ENCODE results near the gene SLC36A2.

The SLC36A2 gene

DNA sequence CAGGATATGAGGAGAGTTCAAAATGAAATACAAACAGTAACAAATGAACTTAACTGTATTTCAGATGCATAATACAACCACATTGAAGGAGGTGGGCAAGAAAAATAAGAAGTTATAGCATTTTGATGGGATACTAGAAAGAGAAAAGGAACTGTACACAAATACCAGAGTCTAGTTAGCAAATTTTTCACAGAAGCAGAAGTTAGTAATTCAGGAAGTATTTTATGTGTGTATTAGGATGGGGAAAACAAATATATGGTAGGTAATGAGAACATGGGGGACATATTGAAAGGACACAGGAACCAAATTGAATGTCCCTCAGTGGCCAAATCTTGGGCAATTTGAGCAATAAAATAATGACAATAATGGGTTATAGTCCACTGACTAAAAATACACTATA is 76.0 kb downstream of the SLC36A2 start:
- no peak overlapping the region for H3K4me3 ChIP-seq (ENCODE audit: low read depth in 1 of 2, low read length in 2 of 2)
- no peaks in the 10 kb centered on the region for H3K27me3 ChIP-seq (ENCODE audit: control insufficient read depth in 1 of 2, insufficient read depth in 2 of 2, low read length in 2 of 2)
- peaks cover 8 to 27% of the 10 kb centered on the region in 2 donors for H3K36me3 ChIP-seq (ENCODE audit: control insufficient read depth in 1 of 2, insufficient read depth in 2 of 2, low read length in 2 of 2)

DNA sequence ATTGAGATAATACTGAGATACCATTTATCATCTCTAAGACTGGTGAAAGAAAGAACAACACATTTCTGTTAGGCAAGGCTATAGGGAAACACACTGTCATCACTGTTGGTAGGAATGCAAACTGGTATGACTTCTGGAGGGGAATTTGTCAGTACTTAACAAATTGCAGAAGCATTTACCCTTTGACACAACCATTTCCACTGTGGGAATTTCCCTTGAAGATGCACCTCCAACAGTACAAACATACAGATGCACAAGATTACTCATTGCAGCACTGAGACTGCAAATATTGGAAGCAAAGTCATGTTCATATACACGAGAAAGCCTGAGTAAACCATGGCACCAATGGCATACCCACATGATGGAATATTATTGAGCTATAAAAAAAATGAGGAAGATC is 76.8 kb downstream of the SLC36A2 start:
- H3K4me1 ChIP-seq (ENCODE audit: control insufficient read depth in 1 of 2, insufficient read depth in 2 of 2, low read length in 2 of 2), result no peaks in the 10 kb centered on the region
- H3K27ac ChIP-seq (ENCODE audit: low read depth, low read length), result no peak overlapping the region
- peaks cover 8 to 32% of the 10 kb centered on the region in 2 donors for H3K36me3 ChIP-seq (ENCODE audit: control insufficient read depth in 1 of 2, insufficient read depth in 2 of 2, low read length in 2 of 2)
- no peaks in the 10 kb centered on the region for H3K9me3 ChIP-seq (ENCODE audit: control insufficient read depth in 1 of 2, low read length in 2 of 2)
- H3K9ac ChIP-seq (ENCODE audit: low read depth in 1 of 2, low read length in 2 of 2), result no peak overlapping the region
- no peak overlapping the region for H3K4me3 ChIP-seq (ENCODE audit: low read depth in 1 of 2, low read length in 2 of 2)
- H3K27me3 ChIP-seq (ENCODE audit: control insufficient read depth in 1 of 2, insufficient read depth in 2 of 2, low read length in 2 of 2), result no peaks in the 10 kb centered on the region

More for the DNA sequence above, 76.0 kb downstream of the SLC36A2 start:
- Histone ChIP-seq H3K27ac (ENCODE audit: low read depth, low read length) (no peak overlapping the region), H3K9me3 (ENCODE audit: control insufficient read depth in 1 of 2, low read length in 2 of 2) (no peaks in the 10 kb centered on the region), H3K4me1 (ENCODE audit: control insufficient read depth in 1 of 2, insufficient read depth in 2 of 2, low read length in 2 of 2) (no peaks in the 10 kb centered on the region), H3K9ac (ENCODE audit: low read depth in 1 of 2, low read length in 2 of 2) (no peak overlapping the region)

DNA sequence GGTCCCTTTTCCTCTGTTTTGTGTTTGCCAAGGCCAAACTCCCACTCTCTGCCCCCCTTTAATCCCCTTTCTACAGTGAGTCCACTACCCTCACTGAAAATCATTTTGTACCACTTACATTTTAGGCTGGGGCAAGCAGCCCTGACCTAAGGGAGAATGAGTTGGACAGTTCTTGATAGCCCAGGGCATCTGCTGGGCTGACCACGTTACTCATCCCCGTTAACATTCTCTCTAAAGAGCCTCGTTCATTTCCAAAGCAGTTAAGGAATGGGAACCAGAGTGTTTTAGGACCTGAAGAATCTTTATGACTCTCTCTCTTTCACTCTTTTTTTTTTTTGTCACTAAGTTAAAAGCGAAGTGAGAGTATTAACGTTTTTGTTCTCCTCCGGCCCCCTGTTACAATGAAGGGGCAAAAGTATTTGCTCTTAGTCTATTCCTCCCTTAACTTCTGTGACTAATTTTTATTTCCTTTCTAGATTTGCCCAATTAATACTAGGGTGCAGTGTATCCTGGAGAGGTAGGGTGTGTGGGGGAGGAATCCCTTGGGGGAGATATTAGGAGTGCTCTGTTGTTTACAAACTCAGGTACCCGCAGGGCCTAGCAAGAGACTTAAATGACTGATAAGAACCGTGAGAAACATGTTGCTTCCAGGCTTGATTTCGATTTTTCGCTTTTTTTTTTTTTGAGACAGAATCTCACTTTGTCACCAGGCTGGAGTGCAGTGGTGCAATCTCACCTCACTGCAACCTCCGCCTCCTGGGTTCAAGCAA is 79.7 kb downstream of the SLC36A2 start:
- no peak overlapping the region for H3K4me3 ChIP-seq (ENCODE audit: low read depth in 1 of 2, low read length in 2 of 2)
- H3K4me1 ChIP-seq (ENCODE audit: control insufficient read depth in 1 of 2, insufficient read depth in 2 of 2, low read length in 2 of 2), result peaks cover 0 to 7% of the 10 kb centered on the region in 2 donors
- H3K27me3 ChIP-seq (ENCODE audit: control insufficient read depth in 1 of 2, insufficient read depth in 2 of 2, low read length in 2 of 2), result no peaks in the 10 kb centered on the region
- no peak overlapping the region for H3K27ac ChIP-seq (ENCODE audit: low read depth, low read length)
- H3K36me3 ChIP-seq (ENCODE audit: control insufficient read depth in 1 of 2, insufficient read depth in 2 of 2, low read length in 2 of 2), result peaks cover 8 to 34% of the 10 kb centered on the region in 2 donors
- no peak overlapping the region for H3K9ac ChIP-seq (ENCODE audit: low read depth in 1 of 2, low read length in 2 of 2)
- H3K9me3 ChIP-seq (ENCODE audit: control insufficient read depth in 1 of 2, low read length in 2 of 2), result no peaks in the 10 kb centered on the region
